ENCODE measurements around the gene VPS8. TPM values are rescaled to one million over a fixed set of nuclear protein-coding genes. Genes with fewer than 3 reads are reported as not detected.
A peak's percentile ranks its signal among the peaks of the same experiment; 100 is the strongest.

Gene VPS8
- total and polyA plus RNA-seq, 9 of the 15 experiments (the other 6 are each of a cell fraction or from before 2014, with no cell fraction given), result 7.2 to 41.0 (median 28.3) TPM

- TF ChIP-seq DIDO1 (tag; IDR thresholded peaks at IDR 0.05; ENCODE audit: low read depth), result no peak
- TF ChIP-seq GABPB1 (CRISPR knock-in tag; IDR thresholded peaks at IDR 0.05), result no peak
- TF ChIP-seq GATA2 (CRISPR knock-in tag; IDR thresholded peaks at IDR 0.05), result peak; percentile 68
- TF ChIP-seq ZNF143 (CRISPR knock-in tag; IDR thresholded peaks at IDR 0.05), result no peak
- no peak for TF ChIP-seq KDM5B (IDR thresholded peaks at IDR 0.05; ENCODE audit: insufficient replicate concordance, low read depth, low read length)
- TF ChIP-seq TCFL5 (CRISPR knock-in tag; conservative IDR thresholded peaks at IDR 0.05), result no peak
- TF ChIP-seq ZNF23 (CRISPR knock-in tag; IDR thresholded peaks at IDR 0.05), result no peak
- peak; percentile 94 for TF ChIP-seq CBFA2T3 (IDR thresholded peaks at IDR 0.05)
- no peak for TF ChIP-seq POU5F1 (IDR thresholded peaks at IDR 0.05; ENCODE audit: borderline replicate concordance, low read depth, low read length, partially characterized antibody)
- no peak for TF ChIP-seq MBD1 (CRISPR knock-in tag; IDR thresholded peaks at IDR 0.05)
- peak; percentile 30; the same call in 1 of the 2 replicates for TF ChIP-seq C11orf30 (IDR thresholded peaks at IDR 0.05; ENCODE audit: low read depth)
- TF ChIP-seq ZBTB12 (CRISPR knock-in tag; IDR thresholded peaks at IDR 0.05), result no peak
- no peak for TF ChIP-seq ZFP30 (CRISPR knock-in tag; IDR thresholded peaks at IDR 0.05; ENCODE audit: borderline replicate concordance)
- no peak for TF ChIP-seq BRCA1 (IDR thresholded peaks at IDR 0.05)
- no peak for TF ChIP-seq BRCA1 (CRISPR knock-in tag; IDR thresholded peaks at IDR 0.05)
- TF ChIP-seq ZNF395 (CRISPR knock-in tag; IDR thresholded peaks at IDR 0.05), result no peak
- TF ChIP-seq KDM2B (CRISPR knock-in tag; IDR thresholded peaks at IDR 0.05), result no peak
- no peak for TF ChIP-seq KLF10 (CRISPR knock-in tag; IDR thresholded peaks at IDR 0.05)
- no peak for TF ChIP-seq TSHZ1 (CRISPR knock-in tag; IDR thresholded peaks at IDR 0.05)
- peak; percentile 51 to 58; a peak in 2 of 4 replicates for TF ChIP-seq FOXK2 (conservative IDR thresholded peaks at IDR 0.05 in 1 of 2, IDR thresholded peaks at IDR 0.05 in 1 of 2; ENCODE audit: low read depth in 2 of 2)
- no peak for TF ChIP-seq ZC3H11A (IDR thresholded peaks at IDR 0.05; ENCODE audit: low read depth, low read length)
- peak; percentile 84 for TF ChIP-seq NFIC (IDR thresholded peaks at IDR 0.05)
- TF ChIP-seq HNRNPH1 (optimal IDR thresholded peaks at IDR 0.05; ENCODE audit: low read depth, low read length), result no peak
Measured at GRCh38 chr3:184911570-184911969, 99.6 kb downstream of the VPS8 start (continued).

Data from K562 (cell line).